ENCODE results near the gene MEGF11.
A peak's percentile ranks its signal among the peaks of the same experiment; 100 is the strongest.
"Not testable (repeated sequence)": the region's sequence is repeated elsewhere in the genome, so short reads cannot be mapped to it uniquely, and the experiment has no call there.

MEGF11 gene

GRCh38 chr15:66275352-66275751 lies 21.8 kb upstream of the MEGF11 start:
- DNase-seq: no peak

- DNase-seq: no peak
Measured at GRCh38 chr15:66270932-66271331, 17.4 kb upstream of the MEGF11 start.

- peak; percentile 49 for DNase-seq
Measured at GRCh38 chr15:66269326-66270090, 16.0 kb upstream of the MEGF11 start.

DNA sequence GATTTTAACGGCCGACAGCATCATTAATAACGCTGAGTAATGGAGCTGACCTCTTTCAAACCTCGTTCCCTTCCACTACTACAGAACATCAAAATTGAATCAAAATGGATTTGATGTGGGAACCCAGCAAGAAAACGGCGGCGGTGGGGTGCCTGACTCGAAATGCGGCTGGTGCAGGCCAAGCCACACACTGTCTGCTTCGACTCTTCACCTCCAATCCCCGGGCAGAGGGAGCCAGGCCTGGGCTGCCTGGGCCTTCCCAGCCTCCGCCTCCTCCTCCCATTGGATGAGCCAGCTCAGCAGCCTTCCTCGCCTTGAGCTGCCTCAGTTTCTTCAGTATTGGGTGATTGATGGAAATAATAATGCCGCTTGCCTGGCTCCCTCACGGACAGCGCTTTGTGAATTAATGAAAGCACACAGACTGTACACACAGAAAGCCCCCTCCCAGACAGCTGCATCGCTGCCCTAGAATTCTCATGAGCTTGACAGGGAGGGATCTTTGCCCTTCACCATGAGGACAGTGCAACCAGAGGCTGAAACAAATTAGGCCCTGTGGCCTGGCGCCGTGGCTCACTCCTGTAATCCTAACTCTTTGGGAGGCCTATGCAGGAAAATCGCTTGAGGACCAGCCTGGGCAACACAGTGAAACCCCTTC lies 11.4 kb upstream of the MEGF11 start:
- DNase-seq: no peak

GRCh38 chr15:66262837-66263236 lies 9.3 kb upstream of the MEGF11 start:
- not testable (repeated sequence) for DNase-seq

DNA sequence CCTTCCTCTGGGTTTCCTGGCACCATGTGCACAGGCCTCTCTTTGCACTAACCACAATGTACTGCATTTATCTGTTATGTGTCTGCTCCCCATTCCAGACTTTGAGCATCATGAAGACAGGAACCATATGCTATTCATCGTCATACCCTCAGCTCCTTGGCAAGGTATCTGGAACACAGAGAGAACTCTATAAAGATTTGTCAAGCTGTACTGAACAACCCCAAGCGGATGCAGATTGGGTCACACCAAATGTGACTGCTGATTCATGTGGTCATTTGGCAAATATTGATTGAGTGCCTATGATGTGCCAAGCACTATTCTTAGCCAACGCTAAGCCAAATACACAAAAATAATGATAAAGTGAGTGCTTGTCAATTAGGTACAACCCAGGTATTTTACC lies 7.5 kb upstream of the MEGF11 start:
- DNase-seq: no peak

DNA sequence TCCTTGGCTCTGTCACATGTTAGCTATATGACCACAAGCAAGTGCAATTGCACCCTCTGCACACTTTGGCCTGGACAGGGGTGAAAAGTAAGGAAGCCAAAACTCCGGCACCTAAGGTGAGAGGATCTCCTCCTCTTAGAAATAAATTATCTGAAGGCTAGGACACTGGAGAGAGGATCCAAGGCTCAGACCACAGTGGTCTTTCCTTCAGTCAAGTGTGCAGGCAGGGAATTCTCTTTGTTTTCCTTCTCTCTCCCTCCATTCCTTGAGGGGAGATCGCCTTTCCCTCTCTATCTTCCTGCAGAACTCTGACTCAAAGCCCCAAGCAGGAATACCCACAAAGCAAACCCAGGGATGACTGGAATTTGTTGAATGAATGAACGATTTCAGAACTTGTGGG lies 3.1 kb upstream of the MEGF11 start:
- no peak for DNase-seq

DNA sequence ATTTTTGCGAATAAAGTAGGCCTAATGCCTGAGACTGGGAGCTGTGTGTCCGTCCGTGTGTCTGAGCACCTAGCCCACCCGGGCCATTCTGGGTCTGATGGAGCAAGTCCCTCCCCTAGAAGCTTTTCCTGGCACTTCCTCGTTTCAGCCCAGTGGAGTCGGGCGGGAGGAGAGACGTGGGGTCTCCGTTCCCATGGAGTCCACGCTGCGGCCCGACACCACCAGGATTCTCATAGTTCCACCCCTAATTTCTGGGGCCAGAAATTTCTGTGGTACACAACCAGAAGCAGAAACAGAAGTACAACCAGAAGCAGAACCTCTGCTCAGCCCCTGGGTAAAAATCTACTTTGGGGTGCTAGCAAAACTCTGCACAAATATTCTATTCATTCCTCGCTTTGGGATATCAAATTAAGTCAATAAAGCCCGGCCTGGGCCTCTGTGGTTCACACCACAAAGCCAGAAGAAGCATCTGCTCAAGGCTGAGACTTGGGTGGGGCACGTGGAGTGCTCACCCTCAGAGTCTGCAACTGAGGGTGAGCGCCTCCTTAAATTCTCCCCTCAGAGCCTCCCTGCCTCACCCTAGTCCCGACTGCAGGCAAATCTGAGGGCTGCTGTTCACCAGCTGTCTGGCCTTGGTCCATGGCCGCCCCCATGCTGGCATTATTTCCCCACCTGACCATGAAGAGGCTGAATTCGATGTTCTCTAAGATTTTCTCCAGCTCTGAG lies 1.6 kb upstream of the MEGF11 start:
- no peak for DNase-seq

GRCh38 chr15:66254089-66254950 lies 770 bp upstream of the MEGF11 start:
- no peak for DNase-seq

GRCh38 chr15:66252685-66253417 lies 699 bp downstream of the MEGF11 start:
- DNase-seq: no peak

GRCh38 chr15:66251790-66252684 lies 1.5 kb downstream of the MEGF11 start:
- DNase-seq: peak; percentile 37

GRCh38 chr15:66251065-66251789 lies 2.3 kb downstream of the MEGF11 start:
- no peak for DNase-seq

DNA sequence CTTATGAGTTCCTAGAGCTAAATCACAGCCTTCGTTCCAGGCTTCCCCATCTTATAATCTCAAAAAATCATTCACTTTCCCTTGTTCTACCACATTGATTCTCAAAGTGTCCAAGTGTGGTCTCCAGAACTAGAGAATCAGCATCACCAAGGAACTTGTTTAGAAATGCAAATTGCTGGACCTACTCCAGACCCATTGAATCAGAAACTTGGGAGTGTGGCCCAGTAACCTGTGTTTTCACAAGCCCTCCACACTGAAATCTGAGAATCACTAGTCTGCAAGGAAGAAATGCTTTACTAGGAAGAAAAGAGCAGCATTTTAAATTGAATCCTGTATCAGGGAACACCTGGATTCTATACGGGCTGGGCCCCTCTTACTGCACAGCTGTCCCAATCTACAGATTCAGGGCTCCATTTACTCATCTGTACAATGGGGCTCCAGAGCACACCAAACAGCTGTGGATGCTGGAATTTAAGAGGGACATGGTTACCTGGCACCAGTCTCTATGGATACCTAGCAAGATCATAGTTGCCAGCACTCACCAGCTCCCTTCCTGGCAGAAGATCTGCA lies 3.9 kb downstream of the MEGF11 start:
- DNase-seq: no peak

DNA sequence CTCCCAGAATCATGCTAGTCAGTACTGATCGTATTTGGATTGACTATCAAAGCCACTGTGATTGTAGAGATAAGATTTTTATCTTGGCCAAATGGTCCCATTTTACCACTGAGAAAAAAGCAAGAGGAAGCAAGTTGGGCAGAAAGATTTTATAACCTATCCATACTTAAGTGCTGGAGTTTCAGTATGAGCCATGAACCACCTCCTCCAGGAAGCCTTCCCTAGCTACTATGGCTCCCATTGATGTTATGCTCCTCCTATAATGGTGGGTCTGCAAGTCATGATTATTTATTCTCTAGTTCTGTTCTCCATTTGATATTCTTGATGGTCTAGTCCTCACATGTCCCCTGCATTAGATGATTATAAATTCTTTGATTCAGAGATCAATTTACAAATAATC lies 6.6 kb downstream of the MEGF11 start:
- DNase-seq: no peak

- not testable (repeated sequence) for DNase-seq
Measured at GRCh38 chr15:66245832-66246231, 7.7 kb downstream of the MEGF11 start.

- no peak for DNase-seq
Measured at GRCh38 chr15:66241908-66242285, 11.7 kb downstream of the MEGF11 start.

- no peak for DNase-seq
Measured at GRCh38 chr15:66241087-66241907, 12.3 kb downstream of the MEGF11 start.

DNA sequence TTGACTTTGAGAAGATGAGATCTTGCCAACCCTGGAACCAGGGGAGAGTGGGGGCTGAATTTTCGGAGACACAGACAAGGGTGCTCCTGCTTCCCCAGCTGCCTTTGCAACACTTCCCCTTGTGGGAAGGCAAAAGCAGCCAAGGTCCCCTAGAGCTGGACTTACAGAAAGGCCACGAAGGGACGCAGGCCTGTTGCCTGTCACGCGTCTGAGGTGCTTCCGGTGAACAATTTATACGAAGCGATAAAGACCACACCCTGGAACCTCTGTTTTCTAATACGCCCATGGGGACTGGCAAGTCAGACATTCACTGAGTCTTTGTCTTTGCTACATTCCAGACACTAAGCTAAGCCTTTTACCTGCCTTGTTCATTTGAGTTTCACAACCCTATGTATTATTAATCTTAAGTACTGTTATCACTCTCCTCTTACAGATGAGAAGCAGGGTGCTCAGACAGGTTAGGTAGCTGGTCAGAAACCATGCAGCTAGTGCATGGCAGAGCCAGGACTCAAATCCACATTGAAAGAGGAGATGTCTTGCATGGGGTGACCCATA lies 13.2 kb downstream of the MEGF11 start:
- no peak for DNase-seq

- no peak for DNase-seq
Measured at GRCh38 chr15:66239514-66239913, 14.0 kb downstream of the MEGF11 start.

Measured in inflammatory macrophage treated with lipopolysaccharide for 4 hours (primary cell).